Measurements from ENCODE around the gene FAM98C. TPM values are rescaled to one million over a fixed set of nuclear protein-coding genes. Genes with fewer than 3 reads are reported as not detected.

FAM98C gene
- total RNA-seq, 4 donors from 2014 or later, result 2.1 to 21.1 (median 11.7) TPM

GRCh38 chr19:38437295-38437694 lies 34.4 kb downstream of the FAM98C start:
- no peak for DNase-seq
- Histone ChIP-seq H3K4me1 (no peaks in the 10 kb centered on the region), H3K9me3 (no peaks in the 10 kb centered on the region), H3K36me3 (no peaks in the 10 kb centered on the region), H3K4me3 (no peak overlapping the region), H3K27ac (no peak overlapping the region), H3K27me3 (peaks cover 0 to 21% of the 10 kb centered on the region in 2 donors)
- intact Hi-C loops (cut with DNase I; ENCODE audit: low total_unique reads), result no loop called here
- TF ChIP-seq CTCF (IDR thresholded peaks at IDR 0.05) (no peak), POLR2A (IDR thresholded peaks at IDR 0.05) (no peak)

GRCh38 chr19:38437917-38438316 lies 35.0 kb downstream of the FAM98C start:
- H3K4me3 ChIP-seq, result no peak overlapping the region
- intact Hi-C loops (cut with DNase I; ENCODE audit: low total_unique reads), result no loop called here

GRCh38 chr19:38440592-38440991 lies 37.7 kb downstream of the FAM98C start:
- no peaks in the 10 kb centered on the region for H3K9me3 ChIP-seq
- H3K4me3 ChIP-seq, result no peak overlapping the region
- no peak for TF ChIP-seq CTCF (IDR thresholded peaks at IDR 0.05)
- TF ChIP-seq POLR2A (IDR thresholded peaks at IDR 0.05), result no peak
- intact Hi-C loops (cut with DNase I; ENCODE audit: low total_unique reads), result no loop called here
- H3K36me3 ChIP-seq, result no peaks in the 10 kb centered on the region
- H3K4me1 ChIP-seq, result no peaks in the 10 kb centered on the region
- H3K27me3 ChIP-seq, result no peaks in the 10 kb centered on the region
- DNase-seq, result no peak
- no peak overlapping the region for H3K27ac ChIP-seq

More at GRCh38 chr19:38437917-38438316, 35.0 kb downstream of the FAM98C start:
- no peaks in the 10 kb centered on the region for H3K4me1 ChIP-seq
- no peaks in the 10 kb centered on the region for H3K9me3 ChIP-seq
- no peak for DNase-seq
- no peak for TF ChIP-seq POLR2A (IDR thresholded peaks at IDR 0.05)
- no peak for TF ChIP-seq CTCF (IDR thresholded peaks at IDR 0.05)
- no peak overlapping the region for H3K27ac ChIP-seq
- peaks cover 0 to 21% of the 10 kb centered on the region in 2 donors for H3K27me3 ChIP-seq
- no peaks in the 10 kb centered on the region for H3K36me3 ChIP-seq

GRCh38 chr19:38441657-38442348 lies 38.9 kb downstream of the FAM98C start:
- Histone ChIP-seq H3K36me3 (no peaks in the 10 kb centered on the region), H3K4me1 (no peaks in the 10 kb centered on the region), H3K4me3 (no peak overlapping the region), H3K27me3 (no peaks in the 10 kb centered on the region), H3K9me3 (no peaks in the 10 kb centered on the region), H3K27ac (no peak overlapping the region)
- TF ChIP-seq POLR2A (IDR thresholded peaks at IDR 0.05), result no peak
- no peak for TF ChIP-seq CTCF (IDR thresholded peaks at IDR 0.05)
- intact Hi-C loops (cut with DNase I; ENCODE audit: low total_unique reads), result no loop called here
- no peak for DNase-seq

- no peak for DNase-seq
- Histone ChIP-seq H3K36me3 (no peaks in the 10 kb centered on the region), H3K4me3 (no peak overlapping the region), H3K27me3 (no peaks in the 10 kb centered on the region), H3K27ac (no peak overlapping the region), H3K9me3 (no peaks in the 10 kb centered on the region), H3K4me1 (no peaks in the 10 kb centered on the region)
- TF ChIP-seq CTCF (IDR thresholded peaks at IDR 0.05), result no peak
- TF ChIP-seq POLR2A (IDR thresholded peaks at IDR 0.05), result no peak
- intact Hi-C loops (cut with DNase I; ENCODE audit: low total_unique reads), result no loop called here
Measured at GRCh38 chr19:38442736-38443135, 39.8 kb downstream of the FAM98C start.
